ENCODE measurements around the gene LAX1.

LAX1 gene

GRCh38 chr1:203796236-203796605 lies 31.2 kb downstream of the LAX1 start:
- no peak for TF ChIP-seq CTCF (IDR thresholded peaks at IDR 0.05; ENCODE audit: low read depth, low read length, missing control alignments)
- no peak for DNase-seq (ENCODE audit: low read depth)
- peak overlapping the region; percentile 90 for H3K4me3 ChIP-seq (ENCODE audit: low read depth, low read length)

- no peak for TF ChIP-seq CTCF (IDR thresholded peaks at IDR 0.05; ENCODE audit: low read depth, low read length, missing control alignments)
- H3K4me3 ChIP-seq (ENCODE audit: low read depth, low read length): peak overlapping the region; percentile 90; the same call in 1 of the 2 replicates
These were observed 32.2 kb downstream of the LAX1 start for GRCh38 chr1:203797216-203797615.

GRCh38 chr1:203797948-203798655 lies 33.1 kb downstream of the LAX1 start:
- no peak for TF ChIP-seq CTCF (IDR thresholded peaks at IDR 0.05; ENCODE audit: low read depth, low read length, missing control alignments)
- H3K4me3 ChIP-seq (ENCODE audit: low read depth, low read length): no peak overlapping the region
- DNase-seq (ENCODE audit: low read depth): no peak

More at GRCh38 chr1:203797216-203797615, 32.2 kb downstream of the LAX1 start:
- no peak for DNase-seq (ENCODE audit: low read depth)

GRCh38 chr1:203799157-203799556 lies 34.2 kb downstream of the LAX1 start:
- DNase-seq (ENCODE audit: low read depth): no peak
- H3K4me3 ChIP-seq (ENCODE audit: low read depth, low read length): no peak overlapping the region
- no peak for TF ChIP-seq CTCF (IDR thresholded peaks at IDR 0.05; ENCODE audit: low read depth, low read length, missing control alignments)

GRCh38 chr1:203799971-203800370 lies 35.0 kb downstream of the LAX1 start:
- no peak overlapping the region for H3K4me3 ChIP-seq (ENCODE audit: low read depth, low read length)
- DNase-seq (ENCODE audit: low read depth): no peak
- TF ChIP-seq CTCF (IDR thresholded peaks at IDR 0.05; ENCODE audit: low read depth, low read length, missing control alignments): no peak

- no peak for TF ChIP-seq CTCF (IDR thresholded peaks at IDR 0.05; ENCODE audit: low read depth, low read length, missing control alignments)
- no peak for DNase-seq (ENCODE audit: low read depth)
- no peak overlapping the region for H3K4me3 ChIP-seq (ENCODE audit: low read depth, low read length)
These were observed 40.7 kb downstream of the LAX1 start for GRCh38 chr1:203805689-203806088.

- DNase-seq (ENCODE audit: low read depth): no peak
- no peak for TF ChIP-seq CTCF (IDR thresholded peaks at IDR 0.05; ENCODE audit: low read depth, low read length, missing control alignments)
- H3K4me3 ChIP-seq (ENCODE audit: low read depth, low read length): no peak overlapping the region
These were observed 42.2 kb downstream of the LAX1 start for GRCh38 chr1:203807196-203807595.
